ENCODE data around the gene MIEN1. TPM values are rescaled to one million over a fixed set of nuclear protein-coding genes. Genes with fewer than 3 reads are reported as not detected.
A peak's percentile ranks its signal among the peaks of the same experiment; 100 is the strongest.

Gene MIEN1
- total and polyA plus RNA-seq, 12 donors = 27.7 to 190 (median 41.1) TPM

DNA sequence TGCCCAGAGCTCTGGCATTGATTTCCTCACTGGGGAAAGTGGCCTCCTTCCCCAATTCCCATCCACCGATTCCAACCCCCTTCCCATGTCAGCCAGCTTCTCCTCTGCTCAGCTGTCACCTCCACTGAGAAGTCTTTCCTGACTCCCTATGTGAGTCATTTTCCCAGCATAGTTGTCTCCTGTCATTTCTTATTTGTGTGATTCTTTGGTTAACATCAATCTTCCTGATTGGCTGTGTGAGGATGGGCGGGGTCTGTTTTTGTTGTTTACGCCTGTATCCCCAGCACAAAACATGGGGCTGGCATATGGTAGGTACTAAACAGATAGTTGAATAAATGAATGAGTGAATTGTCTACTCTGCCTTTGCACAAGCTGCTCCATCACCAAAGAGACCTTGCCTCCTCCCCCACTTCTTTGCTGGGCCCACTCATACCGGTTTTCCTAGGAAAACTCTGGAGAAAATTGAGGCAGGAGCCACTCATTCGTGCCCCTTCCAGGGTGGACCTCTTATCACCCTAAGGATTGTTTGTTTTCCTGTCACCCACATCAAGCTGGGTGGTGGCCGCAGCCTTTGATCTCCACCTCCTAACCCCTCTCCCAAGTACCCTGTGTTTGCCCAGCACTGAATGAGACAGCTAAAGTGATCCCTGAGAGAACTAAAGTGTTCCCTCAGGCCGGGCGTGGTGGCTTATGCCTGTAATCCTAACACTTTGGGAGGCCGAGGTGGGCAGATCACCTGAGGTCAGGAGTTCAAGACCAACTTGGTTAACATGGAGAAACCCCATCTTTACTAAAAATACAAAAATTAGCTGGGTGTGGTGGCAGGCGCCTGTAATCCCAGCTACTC lies 6.2 kb upstream of the MIEN1 start:
- no peak for ATAC-seq
- no peak for DNase-seq
- H3K9me3 ChIP-seq = no peaks in the 10 kb centered on the region
- no peak overlapping the region for H3K4me3 ChIP-seq
- H3K27ac ChIP-seq = no peak overlapping the region
- H3K36me3 ChIP-seq = no peaks in the 10 kb centered on the region
- TF ChIP-seq, protein P1, sequence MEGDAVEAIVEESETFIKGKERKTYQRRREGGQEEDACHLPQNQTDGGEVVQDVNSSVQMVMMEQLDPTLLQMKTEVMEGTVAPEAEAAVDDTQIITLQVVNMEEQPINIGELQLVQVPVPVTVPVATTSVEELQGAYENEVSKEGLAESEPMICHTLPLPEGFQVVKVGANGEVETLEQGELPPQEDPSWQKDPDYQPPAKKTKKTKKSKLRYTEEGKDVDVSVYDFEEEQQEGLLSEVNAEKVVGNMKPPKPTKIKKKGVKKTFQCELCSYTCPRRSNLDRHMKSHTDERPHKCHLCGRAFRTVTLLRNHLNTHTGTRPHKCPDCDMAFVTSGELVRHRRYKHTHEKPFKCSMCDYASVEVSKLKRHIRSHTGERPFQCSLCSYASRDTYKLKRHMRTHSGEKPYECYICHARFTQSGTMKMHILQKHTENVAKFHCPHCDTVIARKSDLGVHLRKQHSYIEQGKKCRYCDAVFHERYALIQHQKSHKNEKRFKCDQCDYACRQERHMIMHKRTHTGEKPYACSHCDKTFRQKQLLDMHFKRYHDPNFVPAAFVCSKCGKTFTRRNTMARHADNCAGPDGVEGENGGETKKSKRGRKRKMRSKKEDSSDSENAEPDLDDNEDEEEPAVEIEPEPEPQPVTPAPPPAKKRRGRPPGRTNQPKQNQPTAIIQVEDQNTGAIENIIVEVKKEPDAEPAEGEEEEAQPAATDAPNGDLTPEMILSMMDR (IDR thresholded peaks at IDR 0.05) = no peak
- intact Hi-C loops (cut with DNase I) = no loop called here
- H3K27me3 ChIP-seq = peaks cover 0 to 63% (median 48%) of the 10 kb centered on the region in 7 donors
- 76 to 81% methylated on average over 10 of the region's 10 CpGs for WGBS, 2 donors
- peaks cover 0 to 40% (median 35%) of the 10 kb centered on the region in 9 donors for H3K4me1 ChIP-seq

DNA sequence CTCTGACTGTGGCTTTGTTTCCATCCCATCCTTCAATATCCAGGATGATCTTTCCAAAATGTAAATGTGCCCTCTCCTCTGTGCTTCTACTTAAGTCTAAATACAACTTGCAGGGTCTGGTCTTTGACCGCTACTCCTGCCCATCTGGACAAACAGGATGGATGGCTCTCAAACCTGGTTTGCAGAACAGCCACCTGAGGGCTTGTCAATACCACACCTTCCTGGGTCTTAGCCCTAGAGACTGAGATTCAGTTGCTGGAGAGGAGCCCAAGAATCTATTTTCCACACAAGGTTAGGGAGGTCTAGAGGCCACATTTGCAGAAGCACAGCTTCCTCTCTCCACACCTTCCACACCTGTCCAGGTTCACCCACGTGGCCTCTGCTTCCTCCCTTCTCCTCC lies 5.5 kb upstream of the MIEN1 start:
- peaks cover 0 to 56% (median 42%) of the 10 kb centered on the region in 7 donors for H3K27me3 ChIP-seq
- H3K4me3 ChIP-seq = no peak overlapping the region
- 73 to 77% methylated on average over 2 of the region's 2 CpGs for WGBS, 2 donors
- ATAC-seq = no peak
- peaks cover 0 to 35% (median 28%) of the 10 kb centered on the region in 9 donors for H3K4me1 ChIP-seq
- intact Hi-C loops (cut with DNase I) = no loop called here
- H3K27ac ChIP-seq = no peak overlapping the region
- no peak for DNase-seq
- no peaks in the 10 kb centered on the region for H3K36me3 ChIP-seq
- no peaks in the 10 kb centered on the region for H3K9me3 ChIP-seq
- TF ChIP-seq, protein P1 (IDR thresholded peaks at IDR 0.05) = no peak

GRCh38 chr17:39732586-39732985 lies 2.3 kb upstream of the MIEN1 start:
- no peak overlapping the region for H3K27ac ChIP-seq
- DNase-seq = no peak
- WGBS, 2 donors = 96% methylated on average over 3 of the region's 3 CpGs
- H3K9me3 ChIP-seq = no peaks in the 10 kb centered on the region
- H3K4me1 ChIP-seq = peaks cover 4 to 18% (median 9%) of the 10 kb centered on the region in 9 donors
- H3K36me3 ChIP-seq = peaks cover 0 to 18% (median 3%) of the 10 kb centered on the region in 9 donors
- no peak overlapping the region for H3K4me3 ChIP-seq
- TF ChIP-seq, protein P1 (IDR thresholded peaks at IDR 0.05) = no peak
- no peak for ATAC-seq
- peaks cover 0 to 23% (median 9%) of the 10 kb centered on the region in 7 donors for H3K27me3 ChIP-seq
- intact Hi-C loops (cut with DNase I) = loop anchor here in 4 of 10 donors (5.0 kb wide), 2 partner anchors 45 to 60 kb away; partner anchors contain the start of gene PGAP3 (in 3 of the 4)

- ATAC-seq (no peak), DNase-seq (no peak)
- TF ChIP-seq, protein P1 (IDR thresholded peaks at IDR 0.05) = no peak
- Histone ChIP-seq H3K27me3 (no peaks in the 10 kb centered on the region), H3K4me3 (peak overlapping the region in 9 of 10 donors; percentile 69 to 93 (median 83)), H3K36me3 (peaks cover 0 to 50% (median 11%) of the 10 kb centered on the region in 9 donors), H3K4me1 (peaks cover 4 to 16% (median 9%) of the 10 kb centered on the region in 9 donors), H3K27ac (peak overlapping the region in 9 of 10 donors; percentile 85 to 99 (median 93)), H3K9me3 (no peaks in the 10 kb centered on the region)
- intact Hi-C loops (cut with DNase I) = loop anchor here in 1 of 10 donors (5.0 kb wide), 1 partner anchor 37 kb away; no protein-coding TSS in a partner anchor
- 65 to 76% methylated on average over 6 of the region's 6 CpGs for WGBS, 2 donors
These were observed 966 bp downstream of the MIEN1 start for GRCh38 chr17:39729280-39729851.

Measured in heart right ventricle (tissue), 16 donors.